Stimulated activated CD8-positive, alpha-beta memory T cell treated with anti-CD3 and anti-CD28 coated beads, Interleukin-7, amount 100 ng/mL, for 24 hours (primary cell): ENCODE results near the gene MACF1.
"Not testable (repeated sequence)": the region's sequence is repeated elsewhere in the genome, so short reads cannot be mapped to it uniquely, and the experiment has no call there.

Source experiments
- DNase-seq: peaks from one replicate; pipeline ENCODE4 v3.0.0-alpha.2; 2020; ENCODE audit warnings: low read depth

Gene MACF1

GRCh38 chr1:39514710-39515124 lies 310.2 kb downstream of the MACF1 start:
- DNase-seq: not testable (repeated sequence)

- not testable (repeated sequence) for DNase-seq
These were observed 310.9 kb downstream of the MACF1 start for GRCh38 chr1:39515131-39516086.

GRCh38 chr1:39516841-39517240 lies 312.3 kb downstream of the MACF1 start:
- not testable (repeated sequence) for DNase-seq

- DNase-seq: not testable (repeated sequence)
These were observed 313.4 kb downstream of the MACF1 start for GRCh38 chr1:39517936-39518335.

- not testable (repeated sequence) for DNase-seq
These were observed 314.9 kb downstream of the MACF1 start for GRCh38 chr1:39519376-39519775.

- not testable (repeated sequence) for DNase-seq
These were observed 317.7 kb downstream of the MACF1 start for GRCh38 chr1:39522221-39522620.

- no peak for DNase-seq
These were observed 318.4 kb downstream of the MACF1 start for GRCh38 chr1:39522661-39523567.

GRCh38 chr1:39524171-39524570 lies 319.7 kb downstream of the MACF1 start:
- DNase-seq: no peak

- no peak for DNase-seq
These were observed 320.3 kb downstream of the MACF1 start for GRCh38 chr1:39524591-39525365.

- peak; percentile 12 for DNase-seq
These were observed 321.1 kb downstream of the MACF1 start for GRCh38 chr1:39525366-39526165.

- DNase-seq: no peak
These were observed 322.1 kb downstream of the MACF1 start for GRCh38 chr1:39526466-39527189.

- not testable (repeated sequence) for DNase-seq
These were observed 322.7 kb downstream of the MACF1 start for GRCh38 chr1:39527190-39527579.

GRCh38 chr1:39528082-39528481 lies 323.6 kb downstream of the MACF1 start:
- DNase-seq: no peak

GRCh38 chr1:39529901-39530535 lies 325.5 kb downstream of the MACF1 start:
- no peak for DNase-seq

GRCh38 chr1:39531526-39531925 lies 327.0 kb downstream of the MACF1 start:
- no peak for DNase-seq

- no peak for DNase-seq
These were observed 328.9 kb downstream of the MACF1 start for GRCh38 chr1:39533442-39533841.
